ENCODE results near the gene ABCC6.
"Not testable (repeated sequence)": the region's sequence is repeated elsewhere in the genome, so short reads cannot be mapped to it uniquely, and the experiment has no call there.

The ABCC6 gene

GRCh38 chr16:16118337-16118736 is 105.0 kb downstream of the ABCC6 start:
- DNase-seq (ENCODE audit: low read depth in 1 of 2, low spot score in 1 of 2) = no peak

GRCh38 chr16:16116841-16117240 is 106.5 kb downstream of the ABCC6 start:
- DNase-seq (ENCODE audit: low read depth in 1 of 2, low spot score in 1 of 2) = no peak

DNA sequence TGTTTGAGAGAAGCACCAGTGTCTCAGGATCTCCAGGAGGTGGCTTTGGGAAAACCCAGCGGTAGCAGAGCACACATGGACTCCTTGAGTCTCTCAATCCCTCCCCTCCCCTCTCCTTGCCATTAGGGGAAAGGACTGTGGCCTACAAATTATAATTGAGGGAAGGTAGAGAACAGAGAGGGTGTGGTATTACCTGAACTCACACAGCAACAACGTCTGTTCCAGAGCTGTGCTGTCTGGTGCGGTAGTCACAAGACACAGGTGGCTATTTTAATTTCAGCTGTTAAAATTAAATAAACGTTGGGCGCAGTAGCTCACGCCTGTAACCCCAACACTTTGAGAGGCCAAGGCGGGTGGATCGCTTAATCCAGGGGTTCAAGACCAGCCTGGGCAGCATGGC is 110.2 kb downstream of the ABCC6 start:
- DNase-seq (ENCODE audit: low read depth in 1 of 2, low spot score in 1 of 2) = no peak

DNA sequence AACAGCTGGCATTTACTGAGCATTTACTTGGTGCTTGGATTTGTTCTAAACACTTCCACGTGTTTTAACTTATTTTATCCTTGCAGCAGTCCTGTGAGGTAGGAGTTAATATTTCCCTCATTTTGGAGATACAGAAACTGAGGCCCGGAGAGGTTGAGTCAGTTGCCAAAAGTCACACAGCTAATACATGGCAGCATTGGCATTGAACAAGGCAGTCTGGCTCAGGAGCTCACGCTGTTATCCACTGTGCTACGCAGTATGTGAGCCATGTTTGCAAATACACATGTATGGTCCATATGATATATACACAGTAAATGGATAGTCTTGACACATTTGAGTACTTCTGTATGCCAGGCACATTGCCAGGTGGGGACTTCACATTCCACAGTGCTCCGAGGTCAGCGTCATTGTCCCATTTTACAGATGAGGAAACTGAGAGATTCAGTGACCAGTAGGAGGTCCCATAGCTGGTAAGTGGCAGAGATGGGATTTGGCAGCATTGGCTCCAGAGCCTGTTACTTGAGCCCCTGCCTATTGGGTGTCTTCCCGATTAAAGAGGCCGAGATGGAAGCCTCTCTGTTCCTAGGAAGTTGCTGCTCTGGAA is 110.7 kb downstream of the ABCC6 start:
- no peak for DNase-seq (ENCODE audit: low read depth in 1 of 2, low spot score in 1 of 2)

- no peak for DNase-seq (ENCODE audit: low read depth in 1 of 2, low spot score in 1 of 2)
These were observed 111.7 kb downstream of the ABCC6 start for GRCh38 chr16:16111639-16112038.

DNA sequence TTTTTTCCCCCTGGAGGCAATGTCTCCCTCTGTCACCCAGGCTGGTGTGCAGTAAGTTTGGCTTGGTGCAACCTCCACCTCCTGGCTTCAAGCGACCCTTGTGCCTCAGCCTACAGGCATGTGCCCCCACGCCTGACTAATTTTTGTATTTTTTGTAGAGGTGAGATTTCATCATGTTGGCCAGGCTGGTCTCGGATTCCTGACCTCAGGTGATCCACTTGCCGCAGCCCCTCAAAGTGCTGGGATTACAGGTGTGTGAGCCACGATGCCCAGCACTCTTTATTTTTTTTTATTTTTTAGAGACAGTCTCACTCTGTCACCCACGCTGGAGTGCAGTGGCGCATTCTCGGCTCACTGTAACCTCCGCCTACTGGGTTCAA is 113.2 kb downstream of the ABCC6 start:
- DNase-seq (ENCODE audit: low read depth in 1 of 2, low spot score in 1 of 2) = no peak

- DNase-seq (ENCODE audit: low read depth in 1 of 2, low spot score in 1 of 2) = no peak
These were observed 113.7 kb downstream of the ABCC6 start for GRCh38 chr16:16109453-16110110.

- DNase-seq (ENCODE audit: low read depth in 1 of 2, low spot score in 1 of 2) = no peak
These were observed 114.5 kb downstream of the ABCC6 start for GRCh38 chr16:16108759-16109158.

GRCh38 chr16:16107839-16108238 is 115.5 kb downstream of the ABCC6 start:
- DNase-seq (ENCODE audit: low read depth in 1 of 2, low spot score in 1 of 2) = no peak

DNA sequence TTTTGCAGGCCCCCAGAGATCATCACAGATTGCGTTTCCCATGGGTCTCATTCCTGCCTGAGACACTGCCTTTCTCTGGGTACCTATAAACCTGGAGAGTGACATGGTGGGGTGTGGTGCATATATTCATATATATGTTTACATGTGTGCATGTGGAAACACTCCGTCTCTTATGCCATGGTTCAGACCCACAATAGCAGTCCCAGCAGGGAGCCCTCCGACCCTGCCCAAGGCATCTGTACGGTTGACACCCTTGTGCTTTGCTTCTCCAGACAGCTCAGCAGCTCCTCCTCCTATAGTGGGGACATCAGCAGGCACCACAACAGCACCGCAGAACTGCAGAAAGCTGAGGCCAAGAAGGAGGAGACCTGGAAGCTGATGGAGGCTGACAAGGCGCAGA is 116.8 kb downstream of the ABCC6 start:
- DNase-seq (ENCODE audit: low read depth in 1 of 2, low spot score in 1 of 2) = no peak

- DNase-seq (ENCODE audit: low read depth in 1 of 2, low spot score in 1 of 2) = no peak
These were observed 117.6 kb downstream of the ABCC6 start for GRCh38 chr16:16105646-16106045.

DNA sequence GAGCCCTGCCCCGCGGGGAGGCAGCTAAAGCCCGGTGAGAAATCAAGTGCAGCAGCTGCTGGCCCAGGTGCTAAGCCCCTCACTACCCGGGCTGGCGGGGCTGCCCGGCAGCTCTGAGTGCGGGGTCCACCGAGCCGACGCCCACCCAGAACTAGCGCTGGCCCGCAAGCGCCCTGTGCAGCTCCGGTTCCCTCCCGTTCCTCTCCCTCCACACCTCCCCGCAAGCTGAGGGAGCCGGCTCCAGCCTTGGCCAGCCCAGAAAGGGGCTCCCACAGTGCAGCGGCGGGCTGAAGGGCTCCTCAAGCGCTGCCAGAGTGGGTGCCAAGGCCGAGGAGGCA is 118.5 kb downstream of the ABCC6 start:
- DNase-seq (ENCODE audit: low read depth in 1 of 2, low spot score in 1 of 2) = not testable (repeated sequence)

GRCh38 chr16:16104132-16104803 is 119.0 kb downstream of the ABCC6 start:
- not testable (repeated sequence) for DNase-seq (ENCODE audit: low read depth in 1 of 2, low spot score in 1 of 2)

- no peak for DNase-seq (ENCODE audit: low read depth in 1 of 2, low spot score in 1 of 2)
These were observed 120.6 kb downstream of the ABCC6 start for GRCh38 chr16:16102738-16103137.

GRCh38 chr16:16101585-16101984 is 121.7 kb downstream of the ABCC6 start:
- DNase-seq (ENCODE audit: low read depth in 1 of 2, low spot score in 1 of 2) = no peak

- DNase-seq (ENCODE audit: low read depth in 1 of 2, low spot score in 1 of 2) = no peak
These were observed 122.7 kb downstream of the ABCC6 start for GRCh38 chr16:16100631-16101030.

- no peak for DNase-seq (ENCODE audit: low read depth in 1 of 2, low spot score in 1 of 2)
These were observed 124.0 kb downstream of the ABCC6 start for GRCh38 chr16:16099320-16099719.
